PC-3 (cell line): Measurements from ENCODE around the gene GFOD2. TPM values are rescaled to one million over a fixed set of nuclear protein-coding genes. Genes with fewer than 3 reads are reported as not detected.

Source experiments
- ATAC-seq: fragments of 200-7000 bp; cut with Tn5 transposase; 2 replicates; pipeline ENCODE4 v1.9.1; 2020; ENCODE audit warnings: mild to moderate bottlenecking, moderate library complexity
- BruUV-seq: library from RNA; stranded (reverse); fragments of 400-500 nt; replicated peaks from 2 replicates; lab custom pipeline; 2021; lab: Mats Ljungman, UMichigan
- CTCF ChIA-PET: fragments of 300-600 bp; sonication (Branson Sonifier 250); formaldehyde crosslinking; loops from one replicate; lab custom pipeline; 2022; ENCODE audit warnings: antibody characterized with exemption; lab: Charles Lee
- POLR2A ChIA-PET: fragments of 300-600 bp; sonication (Branson Sonifier 250); formaldehyde crosslinking; loops from one replicate; lab custom pipeline; 2022; ENCODE audit warnings: antibody characterized with exemption; ENCODE audit not compliant: unreplicated experiment; lab: Charles Lee
- DNase-seq: peaks from one replicate; pipeline ENCODE4 v3.0.0-alpha.2; 2015
- H2AFZ ChIP-seq: fragments of 300-600 bp; sonication (generic); 2 replicates; pipeline ENCODE4 v1.6.0; 2016; ENCODE audit warnings: antibody characterized with exemption, low read length
- H3F3A ChIP-seq: fragments of 300-600 bp; sonication (generic); one replicate; pipeline ENCODE4 v1.6.0; 2017; ENCODE audit warnings: antibody characterized with exemption, low read length, control low read depth, mild to moderate bottlenecking; ENCODE audit not compliant: unreplicated experiment
- H3K27ac ChIP-seq: fragments of 300-600 bp; sonication (generic); 2 replicates; pipeline ENCODE4 v1.5.1; 2016; ENCODE audit warnings: mild to moderate bottlenecking, low read length
- H3K27me3 ChIP-seq: fragments of 300-600 bp; sonication (generic); 2 replicates; pipeline ENCODE4 v1.6.1; 2016; ENCODE audit warnings: low read length, mixed read lengths
- H3K36me3 ChIP-seq: fragments of 300-600 bp; sonication (generic); 2 replicates; pipeline ENCODE4 v1.6.1; 2016; ENCODE audit warnings: low read depth, mixed run types, low read length, mixed read lengths
- H3K4me1 ChIP-seq: fragments of 300-600 bp; sonication (generic); 2 replicates; pipeline ENCODE4 v1.5.1; 2016; ENCODE audit warnings: low read length; ENCODE audit not compliant: insufficient read depth
- H3K4me2 ChIP-seq: fragments of 300-600 bp; sonication (generic); 2 replicates; pipeline ENCODE4 v1.6.0; 2016; ENCODE audit warnings: low read length
- H3K4me3 ChIP-seq: fragments of 300-600 bp; sonication (generic); 2 replicates; pipeline ENCODE4 v1.5.1; 2016; ENCODE audit warnings: mild to moderate bottlenecking, low read length, mixed read lengths
- H3K79me2 ChIP-seq: fragments of 300-600 bp; sonication (generic); 2 replicates; pipeline ENCODE4 v1.6.1; 2017; ENCODE audit warnings: low read length, mixed read lengths
- H3K9ac ChIP-seq: fragments of 300-600 bp; sonication (generic); 2 replicates; pipeline ENCODE4 v1.6.0; 2016; ENCODE audit warnings: mild to moderate bottlenecking, low read length
- H3K9me2 ChIP-seq: fragments of 300-600 bp; sonication (generic); replicated peaks from 2 replicates; pipeline ENCODE4 v1.6.1; 2016; ENCODE audit warnings: mixed run types, low read length, mixed read lengths
- H3K9me3 ChIP-seq: fragments of 300-600 bp; sonication (generic); 2 replicates; pipeline ENCODE4 v1.6.1; 2016; ENCODE audit warnings: low read length, mixed read lengths
- H4K20me1 ChIP-seq: fragments of 300-600 bp; sonication (generic); 2 replicates; pipeline ENCODE4 v1.6.1; 2016; ENCODE audit warnings: low read length, mixed read lengths
- CTCF ChIP-seq: fragments of 300-600 bp; sonication (generic); conservative IDR thresholded peaks from 2 replicates; pipeline ENCODE4 v1.5.1; 2017; ENCODE audit warnings: antibody characterized with exemption, low read depth, mild to moderate bottlenecking, low read length
- EZH2 ChIP-seq: fragments of 300-600 bp; sonication (generic); IDR thresholded peaks from one replicate; pipeline ENCODE4 v1.6.1; 2017; ENCODE audit warnings: antibody characterized with exemption, mild to moderate bottlenecking, low read length; ENCODE audit not compliant: unreplicated experiment
- EZH2phosphoT487 ChIP-seq: fragments of 300-600 bp; sonication (generic); IDR thresholded peaks from 2 replicates; pipeline ENCODE4 v1.6.1; 2018; ENCODE audit warnings: mild to moderate bottlenecking, antibody characterized with exemption, low read length, borderline replicate concordance
- intact Hi-C: fragments of 100-400 bp; cut with micrococcal nuclease; formaldehyde crosslinking; loops from 2 replicates; pipeline ENCODE4 v1.9.0; 2023
- total RNA-seq: library from RNA; depleted of rRNA; stranded (reverse); fragments of >200 nt; gene quantifications from 2 replicates; pipeline ENCODE4 v1.2.3, GENCODE V29; 2014

The GFOD2 gene
- total RNA-seq, 1 experiment from 2014 or later = 21.8 TPM

- Histone ChIP-seq H2AFZ (peak within 1 kb of the TSS; percentile 100), H3K4me2 (peak within 1 kb of the TSS; percentile 100), H3K4me3 (peak within 1 kb of the TSS; percentile 91), H3K9me2 (no peaks in the 10 kb centered on the region), H3K27me3 (no peaks in the 10 kb centered on the region), H3K79me2 (peaks cover 11% of the 10 kb centered on the region), H3F3A (peaks cover 3% of the 10 kb centered on the region), H3K27ac (peak within 1 kb of the TSS; percentile 70), H3K9ac (peak within 1 kb of the TSS; percentile 82), H3K9me3 (no peaks in the 10 kb centered on the region), H4K20me1 (no peaks in the 10 kb centered on the region), H3K4me1 (peaks cover 6% of the 10 kb centered on the region; the same call in 1 of the 2 replicates), H3K36me3 (no peaks in the 10 kb centered on the region)
- intact Hi-C loops = loop anchor here (2.0 kb wide), 1 partner anchor 98 kb away; the partner anchor contains the start of gene CTCF
- ChIA-PET POLR2A (interaction anchor here (1.0 kb wide), 1 partner anchor 156 kb away, joined by 19 read pairs; no protein-coding TSS in a partner anchor), CTCF (interaction anchor here (0.6 to 1.5 kb wide), 2 partner anchors 97 to 98 kb away, joined by 4 read pairs; partner anchors contain the start of gene CTCF)
- peak; percentile 81 for ATAC-seq
- peak; percentile 95 for DNase-seq
- TSS peak; percentile 55 for BruUV-seq
- TF ChIP-seq EZH2phosphoT487 (no peak), CTCF (no peak), EZH2 (no peak)
These were observed 58.5 kb downstream of the GFOD2 start, which contains the start of gene PARD6A for GRCh38 chr16:67660564-67661028. Gene PARD6A (plus strand): TSS chr16:67660960. CDS start chr16:67661039, 79 bp downstream.

GRCh38 chr16:67659675-67660563, 59.2 kb downstream of the GFOD2 start, which contains the start of gene ACD:
Gene ACD (minus strand): TSS chr16:67660260. CDS start chr16:67660220, 40 bp downstream.
- TF ChIP-seq CTCF = no peak
- Histone ChIP-seq H2AFZ (peak within 1 kb of the TSS; percentile 100), H3K79me2 (peaks cover 11% of the 10 kb centered on the region), H4K20me1 (no peaks in the 10 kb centered on the region), H3K9me2 (no peaks in the 10 kb centered on the region), H3K4me1 (peaks cover 6% of the 10 kb centered on the region; the same call in 1 of the 2 replicates), H3K4me3 (peak within 1 kb of the TSS; percentile 91), H3K9me3 (no peaks in the 10 kb centered on the region), H3K27ac (peak within 1 kb of the TSS; percentile 70), H3K27me3 (no peaks in the 10 kb centered on the region), H3K4me2 (peak within 1 kb of the TSS; percentile 100), H3F3A (peaks cover 3% of the 10 kb centered on the region), H3K36me3 (no peaks in the 10 kb centered on the region), H3K9ac (peak within 1 kb of the TSS; percentile 82)
- POLR2A ChIA-PET = interaction anchor here (0.6 to 1.0 kb wide), 4 partner anchors 98 to 370 kb away, joined by 3 to 19 read pairs (median 6); no protein-coding TSS in a partner anchor
- BruUV-seq = TSS peak; percentile 46
- intact Hi-C loops = loop anchor here (2.0 kb wide), 1 partner anchor 97 kb away; the partner anchor contains the start of gene CTCF
- CTCF ChIA-PET = interaction anchor here (0.6 to 1.5 kb wide), 3 partner anchors 96 to 139 kb away, joined by 3 to 4 read pairs (median 4); partner anchors contain the start of gene CTCF
- DNase-seq = peak; percentile 92
- ATAC-seq = peak; percentile 63
